Stimulated activated CD8-positive, alpha-beta memory T cell treated with anti-CD3 and anti-CD28 coated beads, Interleukin-4, amount 100 ng/mL, for 48 hours (primary cell): ENCODE measurements around the gene BRPF3.

Experiments used
- DNase-seq: peaks from one replicate; pipeline ENCODE4 v3.0.0-alpha.2; 2020

Gene BRPF3

GRCh38 chr6:36272234-36272633 lies 75.7 kb downstream of the BRPF3 start:
- no peak for DNase-seq

GRCh38 chr6:36273067-36273466 lies 76.5 kb downstream of the BRPF3 start:
- DNase-seq: no peak

GRCh38 chr6:36273802-36274514 lies 77.4 kb downstream of the BRPF3 start:
- no peak for DNase-seq

GRCh38 chr6:36276581-36277536 lies 80.3 kb downstream of the BRPF3 start:
- DNase-seq: no peak

GRCh38 chr6:36277946-36278470 lies 81.5 kb downstream of the BRPF3 start:
- DNase-seq: no peak

GRCh38 chr6:36280467-36280866 lies 83.9 kb downstream of the BRPF3 start:
- no peak for DNase-seq

- no peak for DNase-seq
Measured at GRCh38 chr6:36280983-36281382, 84.4 kb downstream of the BRPF3 start.
